CD4-positive, CD25-positive, alpha-beta regulatory T cell (primary cell): ENCODE results near the gene RTL5. TPM values are rescaled to one million over a fixed set of nuclear protein-coding genes. Genes with fewer than 3 reads are reported as not detected.

Source experiments
- ATAC-seq, 2 donors: fragments of 150-1000 bp; cut with Tn5 transposase; one replicate each; pipeline ENCODE4 v1.10.0; 2021; ENCODE audit warnings: low read depth in 2 of 2, moderate number of reproducible peaks in 2 of 2, moderate library complexity in 1 of 2
- DNase-seq, 3 donors: peaks; one replicate each; pipeline versions ENCODE4 v3.0.0 to v3.0.0-alpha.2; 2012 to 2022; ENCODE audit warnings: mixed read lengths in 1 of 3
- H3K27ac ChIP-seq: one replicate; pipeline ENCODE4 v1.7.0; 2013; ENCODE audit warnings: mild to moderate bottlenecking, low read length; ENCODE audit not compliant: insufficient read depth, poor library complexity, severe bottlenecking
- H3K27me3 ChIP-seq: one replicate; pipeline ENCODE4 v1.7.0; 2013; ENCODE audit warnings: low read length; ENCODE audit not compliant: control insufficient read depth, insufficient read depth
- H3K36me3 ChIP-seq: one replicate; pipeline ENCODE4 v1.7.0; 2013; ENCODE audit warnings: mild to moderate bottlenecking, low read length, moderate library complexity; ENCODE audit not compliant: control insufficient read depth, insufficient read depth
- H3K4me1 ChIP-seq: 2 replicates; pipeline ENCODE4 v1.7.0; 2013; ENCODE audit warnings: mild to moderate bottlenecking, low read length; ENCODE audit not compliant: insufficient read depth, control insufficient read depth, poor library complexity, severe bottlenecking
- H3K4me3 ChIP-seq: one replicate; pipeline ENCODE4 v1.7.0; 2013; ENCODE audit warnings: low read depth, mild to moderate bottlenecking, low read length, moderate library complexity
- H3K9me3 ChIP-seq, 2 experiments: 1 replicate in 1 of 2; 2 replicates in 1 of 2; pipeline ENCODE4 v1.7.0; 2013; ENCODE audit warnings: low read length in 2 of 2, mild to moderate bottlenecking in 1 of 2, moderate library complexity in 1 of 2; ENCODE audit not compliant: control insufficient read depth in 2 of 2
- H3K27ac Mint-ChIP-seq, 3 donors: one replicate each; pipeline ENCODE4 v1.8.0; 2020 to 2022; ENCODE audit warnings: mild to moderate bottlenecking in 3 of 3, mixed read lengths in 3 of 3, moderate library complexity in 2 of 3
- H3K27me3 Mint-ChIP-seq: one replicate; pipeline ENCODE4 v1.8.0; 2022; ENCODE audit warnings: mild to moderate bottlenecking, mixed read lengths
- H3K36me3 Mint-ChIP-seq: one replicate; pipeline ENCODE4 v1.8.0; 2020; ENCODE audit warnings: mixed read lengths
- H3K4me1 Mint-ChIP-seq, 4 donors: one replicate each; pipeline ENCODE4 v1.8.0; 2020 to 2022; ENCODE audit warnings: mixed read lengths in 4 of 4, mild to moderate bottlenecking in 1 of 4
- H3K4me3 Mint-ChIP-seq, 4 donors: one replicate each; pipeline ENCODE4 v1.8.0; 2020 to 2022; ENCODE audit warnings: mild to moderate bottlenecking in 4 of 4, mixed read lengths in 4 of 4, moderate library complexity in 3 of 4
- H3K9me3 Mint-ChIP-seq, 7 donors: one replicate each; pipeline ENCODE4 v1.8.0; 2020 to 2022; ENCODE audit warnings: mixed read lengths in 7 of 7, mild to moderate bottlenecking in 3 of 7, moderate library complexity in 2 of 7
- polyA plus RNA-seq, 4 donors: library from polyadenylated mRNA; unstranded; fragments of 300-500 nt; fragmentation: Illumina TruSeq; gene quantifications; one replicate each; pipeline ENCODE4 v1.2.3, GENCODE V29; 2021
- total RNA-seq: library from RNA; stranded (reverse); gene quantifications from one replicate; pipeline ENCODE4 v1.2.3, GENCODE V29; 2022

The RTL5 gene
- total and polyA plus RNA-seq, 5 donors from 2014 or later: 0.05 to 1.1 (median 0.09) TPM; not detected in 2

- ATAC-seq (no peak), DNase-seq (no peak)
- H3K27me3 ChIP-seq: no peaks in the 10 kb centered on the region
- Mint-ChIP-seq H3K36me3 (no peaks in the 10 kb centered on the region), H3K27me3 (peaks cover 8% of the 10 kb centered on the region), H3K4me3 (no peak overlapping the region), H3K27ac (no peak overlapping the region), H3K4me1 (peaks cover 6 to 24% (median 18%) of the 10 kb centered on the region in 4 donors), H3K9me3 (peaks cover 0 to 1% (median 0%) of the 10 kb centered on the region in 7 donors)
- H3K36me3 ChIP-seq: no peaks in the 10 kb centered on the region
- no peak overlapping the region for H3K27ac ChIP-seq
- no peaks in the 10 kb centered on the region for H3K9me3 ChIP-seq
- peaks cover 14% of the 10 kb centered on the region for H3K4me1 ChIP-seq
- no peak overlapping the region for H3K4me3 ChIP-seq
Measured at GRCh38 chrX:72139538-72139937, 7.8 kb upstream of the RTL5 start.

DNA sequence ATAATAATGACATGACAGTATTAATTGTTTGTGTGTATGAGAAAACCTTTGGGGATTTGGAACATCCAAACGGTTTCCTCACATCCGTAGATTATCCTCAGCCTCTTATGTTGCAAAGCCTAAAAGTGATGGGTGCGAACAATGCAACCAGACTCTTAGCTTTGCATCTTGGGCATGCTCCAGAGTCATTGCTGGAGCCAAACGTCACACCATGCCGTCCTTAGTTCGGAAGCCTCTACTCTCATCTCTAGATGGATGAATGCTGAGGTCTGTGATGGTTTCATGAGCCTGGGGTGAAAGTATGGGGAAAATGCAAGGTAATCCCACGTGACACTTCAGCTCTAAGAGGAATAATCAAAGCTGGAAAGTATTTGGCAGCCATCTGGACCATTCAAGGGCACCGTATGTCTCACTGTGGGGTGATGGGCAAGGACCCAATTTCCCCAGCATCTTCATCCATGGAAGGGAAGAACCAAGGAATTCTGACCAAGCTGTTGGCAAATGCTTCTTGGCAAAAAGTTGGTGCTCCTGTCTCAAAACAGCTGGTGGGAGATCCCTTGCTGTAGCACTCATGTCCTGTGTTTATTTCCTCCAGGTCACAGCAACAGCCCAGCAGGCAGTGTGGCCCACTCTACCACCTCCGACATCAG is 6.3 kb upstream of the RTL5 start:
- peaks cover 10% of the 10 kb centered on the region for H3K27me3 Mint-ChIP-seq
- DNase-seq: no peak

GRCh38 chrX:72133851-72134546 is 2.3 kb upstream of the RTL5 start:
- H3K27ac Mint-ChIP-seq: no peak overlapping the region

More for the DNA sequence above, 6.3 kb upstream of the RTL5 start:
- Mint-ChIP-seq H3K4me3 (no peak overlapping the region), H3K4me1 (peaks cover 6 to 15% (median 12%) of the 10 kb centered on the region in 4 donors), H3K27ac (no peak overlapping the region), H3K36me3 (no peaks in the 10 kb centered on the region), H3K9me3 (peaks cover 0 to 1% (median 0%) of the 10 kb centered on the region in 7 donors)
- Histone ChIP-seq H3K36me3 (no peaks in the 10 kb centered on the region), H3K27ac (no peak overlapping the region), H3K4me3 (no peak overlapping the region), H3K27me3 (no peaks in the 10 kb centered on the region), H3K9me3 (no peaks in the 10 kb centered on the region), H3K4me1 (peaks cover 14% of the 10 kb centered on the region)
- ATAC-seq: no peak

GRCh38 chrX:72132456-72132855 is 741 bp upstream of the RTL5 start:
- Mint-ChIP-seq H3K27me3 (peaks cover 33% of the 10 kb centered on the region), H3K36me3 (no peaks in the 10 kb centered on the region), H3K9me3 (peaks cover 0 to 2% (median 0%) of the 10 kb centered on the region in 7 donors), H3K4me1 (peaks cover 0 to 4% (median 0%) of the 10 kb centered on the region in 4 donors), H3K27ac (no peak overlapping the region), H3K4me3 (peak overlapping the region in 2 of 4 donors; percentile 39 to 75)
- Histone ChIP-seq H3K4me3 (no peak overlapping the region), H3K36me3 (no peaks in the 10 kb centered on the region), H3K27ac (no peak overlapping the region), H3K4me1 (peaks cover 10% of the 10 kb centered on the region), H3K9me3 (no peaks in the 10 kb centered on the region), H3K27me3 (peaks cover 2% of the 10 kb centered on the region)
- no peak for DNase-seq
- no peak for ATAC-seq

More at GRCh38 chrX:72133851-72134546, 2.3 kb upstream of the RTL5 start:
- H3K4me1 Mint-ChIP-seq: peaks cover 0 to 4% (median 0%) of the 10 kb centered on the region in 4 donors
- H3K36me3 Mint-ChIP-seq: no peaks in the 10 kb centered on the region
- DNase-seq: no peak
- no peak for ATAC-seq
- H3K9me3 Mint-ChIP-seq: peaks cover 0 to 2% (median 0%) of the 10 kb centered on the region in 7 donors
- no peaks in the 10 kb centered on the region for H3K9me3 ChIP-seq
- peaks cover 10% of the 10 kb centered on the region for H3K4me1 ChIP-seq
- no peak overlapping the region for H3K4me3 Mint-ChIP-seq
- H3K27me3 Mint-ChIP-seq: peaks cover 30% of the 10 kb centered on the region
- no peaks in the 10 kb centered on the region for H3K36me3 ChIP-seq
- no peak overlapping the region for H3K4me3 ChIP-seq
- peaks cover 2% of the 10 kb centered on the region for H3K27me3 ChIP-seq
- no peak overlapping the region for H3K27ac ChIP-seq

GRCh38 chrX:72130762-72131250 is 909 bp downstream of the RTL5 start:
- H3K27ac ChIP-seq: no peak overlapping the region
- no peaks in the 10 kb centered on the region for H3K36me3 ChIP-seq
- Mint-ChIP-seq H3K27me3 (peaks cover 37% of the 10 kb centered on the region), H3K9me3 (peaks cover 0 to 2% (median 0%) of the 10 kb centered on the region in 7 donors), H3K27ac (no peak overlapping the region), H3K4me3 (peak overlapping the region in 2 of 4 donors; percentile 70 to 71), H3K4me1 (peaks cover 0 to 11% (median 5%) of the 10 kb centered on the region in 4 donors), H3K36me3 (no peaks in the 10 kb centered on the region)
- H3K4me1 ChIP-seq: peaks cover 10% of the 10 kb centered on the region
- no peaks in the 10 kb centered on the region for H3K9me3 ChIP-seq
- DNase-seq (no peak), ATAC-seq (no peak)
- no peak overlapping the region for H3K4me3 ChIP-seq
- H3K27me3 ChIP-seq: peaks cover 2% of the 10 kb centered on the region

- Mint-ChIP-seq H3K36me3 (no peaks in the 10 kb centered on the region), H3K4me1 (peaks cover 0 to 11% (median 5%) of the 10 kb centered on the region in 4 donors), H3K9me3 (peaks cover 0 to 2% (median 0%) of the 10 kb centered on the region in 7 donors), H3K27me3 (peaks cover 37% of the 10 kb centered on the region), H3K4me3 (peak overlapping the region in 2 of 4 donors; percentile 22 to 28), H3K27ac (no peak overlapping the region)
- ATAC-seq (no peak), DNase-seq (no peak)
- Histone ChIP-seq H3K27me3 (peaks cover 2% of the 10 kb centered on the region), H3K4me3 (no peak overlapping the region), H3K4me1 (peaks cover 10% of the 10 kb centered on the region), H3K36me3 (no peaks in the 10 kb centered on the region), H3K9me3 (no peaks in the 10 kb centered on the region), H3K27ac (no peak overlapping the region)
Measured at GRCh38 chrX:72130156-72130761, 1.5 kb downstream of the RTL5 start.

DNA sequence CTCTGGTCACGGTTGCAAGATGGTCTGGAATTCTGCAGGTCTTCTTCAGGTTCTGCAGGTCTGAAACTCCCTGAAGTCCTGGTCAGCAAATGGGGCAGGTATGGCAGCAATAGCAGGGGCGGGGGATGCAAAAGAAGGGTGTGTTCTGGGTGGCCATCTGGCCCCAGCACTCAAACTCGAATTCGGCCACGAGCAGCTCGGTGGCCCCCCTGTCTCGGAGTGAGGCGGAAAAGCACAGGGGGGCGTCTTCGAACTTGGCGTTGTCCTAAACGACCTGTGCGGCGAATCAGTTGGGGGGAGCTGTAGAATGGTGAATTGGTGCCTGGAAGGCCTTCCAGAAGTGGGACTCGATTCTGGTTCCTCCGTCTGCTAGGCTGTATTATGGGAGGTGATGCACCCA is 2.1 kb downstream of the RTL5 start:
- H3K36me3 ChIP-seq: no peaks in the 10 kb centered on the region
- H3K27ac ChIP-seq: no peak overlapping the region
- no peaks in the 10 kb centered on the region for H3K9me3 ChIP-seq
- no peaks in the 10 kb centered on the region for H3K36me3 Mint-ChIP-seq
- no peak for ATAC-seq
- peaks cover 10% of the 10 kb centered on the region for H3K4me1 ChIP-seq
- H3K4me3 Mint-ChIP-seq: peak overlapping the region in 1 of 4 donors; percentile 63
- H3K4me3 ChIP-seq: no peak overlapping the region
- peaks cover 2% of the 10 kb centered on the region for H3K27me3 ChIP-seq
- H3K27me3 Mint-ChIP-seq: peaks cover 33% of the 10 kb centered on the region
- no peak overlapping the region for H3K27ac Mint-ChIP-seq
- peaks cover 0 to 2% (median 0%) of the 10 kb centered on the region in 7 donors for H3K9me3 Mint-ChIP-seq
- DNase-seq: no peak
- H3K4me1 Mint-ChIP-seq: peaks cover 0 to 11% (median 5%) of the 10 kb centered on the region in 4 donors
